ENCODE measurements around the gene EFNA5.

EFNA5 gene

GRCh38 chr5:107617052-107617451, 53.7 kb downstream of the EFNA5 start:
- no peak overlapping the region for H3K4me3 ChIP-seq (ENCODE audit: low read length in 2 of 2)
- no peak overlapping the region for H3K27ac ChIP-seq (ENCODE audit: low read length)
- H3K9ac ChIP-seq (ENCODE audit: low read length in 2 of 2), result no peak overlapping the region
- H3K9me3 ChIP-seq (ENCODE audit: control insufficient read depth in 2 of 2, low read length in 2 of 2), result no peaks in the 10 kb centered on the region
- no peaks in the 10 kb centered on the region for H3K4me1 ChIP-seq (ENCODE audit: control insufficient read depth, insufficient read depth, low read length)
- no peaks in the 10 kb centered on the region for H3K27me3 ChIP-seq (ENCODE audit: control insufficient read depth in 1 of 2, insufficient read depth in 2 of 2, low read length in 2 of 2)
- no peaks in the 10 kb centered on the region for H3K36me3 ChIP-seq (ENCODE audit: control insufficient read depth in 2 of 2, insufficient read depth in 2 of 2, low read length in 2 of 2)

- H3K4me1 ChIP-seq (ENCODE audit: control insufficient read depth, insufficient read depth, low read length), result no peaks in the 10 kb centered on the region
- no peaks in the 10 kb centered on the region for H3K27me3 ChIP-seq (ENCODE audit: control insufficient read depth in 1 of 2, insufficient read depth in 2 of 2, low read length in 2 of 2)
- no peak overlapping the region for H3K9ac ChIP-seq (ENCODE audit: low read length in 2 of 2)
- H3K9me3 ChIP-seq (ENCODE audit: control insufficient read depth in 2 of 2, low read length in 2 of 2), result no peaks in the 10 kb centered on the region
- H3K4me3 ChIP-seq (ENCODE audit: low read length in 2 of 2), result no peak overlapping the region
- H3K27ac ChIP-seq (ENCODE audit: low read length), result no peak overlapping the region
- H3K36me3 ChIP-seq (ENCODE audit: control insufficient read depth in 2 of 2, insufficient read depth in 2 of 2, low read length in 2 of 2), result no peaks in the 10 kb centered on the region
Observed at GRCh38 chr5:107616213-107616612, 54.5 kb downstream of the EFNA5 start.

GRCh38 chr5:107615299-107615817, 55.4 kb downstream of the EFNA5 start:
- no peak overlapping the region for H3K9ac ChIP-seq (ENCODE audit: low read length in 2 of 2)
- no peak overlapping the region for H3K27ac ChIP-seq (ENCODE audit: low read length)
- no peaks in the 10 kb centered on the region for H3K4me1 ChIP-seq (ENCODE audit: control insufficient read depth, insufficient read depth, low read length)
- no peaks in the 10 kb centered on the region for H3K9me3 ChIP-seq (ENCODE audit: control insufficient read depth in 2 of 2, low read length in 2 of 2)
- no peaks in the 10 kb centered on the region for H3K36me3 ChIP-seq (ENCODE audit: control insufficient read depth in 2 of 2, insufficient read depth in 2 of 2, low read length in 2 of 2)
- no peak overlapping the region for H3K4me3 ChIP-seq (ENCODE audit: low read length in 2 of 2)
- no peaks in the 10 kb centered on the region for H3K27me3 ChIP-seq (ENCODE audit: control insufficient read depth in 1 of 2, insufficient read depth in 2 of 2, low read length in 2 of 2)

- Histone ChIP-seq H3K4me1 (ENCODE audit: control insufficient read depth, insufficient read depth, low read length) (no peaks in the 10 kb centered on the region), H3K9ac (ENCODE audit: low read length in 2 of 2) (no peak overlapping the region), H3K27ac (ENCODE audit: low read length) (no peak overlapping the region), H3K4me3 (ENCODE audit: low read length in 2 of 2) (no peak overlapping the region), H3K9me3 (ENCODE audit: control insufficient read depth in 2 of 2, low read length in 2 of 2) (no peaks in the 10 kb centered on the region), H3K36me3 (ENCODE audit: control insufficient read depth in 2 of 2, insufficient read depth in 2 of 2, low read length in 2 of 2) (no peaks in the 10 kb centered on the region), H3K27me3 (ENCODE audit: control insufficient read depth in 1 of 2, insufficient read depth in 2 of 2, low read length in 2 of 2) (no peaks in the 10 kb centered on the region)
Observed at GRCh38 chr5:107612541-107612940, 58.2 kb downstream of the EFNA5 start.

- Histone ChIP-seq H3K9me3 (ENCODE audit: control insufficient read depth in 2 of 2, low read length in 2 of 2) (no peaks in the 10 kb centered on the region), H3K4me3 (ENCODE audit: low read length in 2 of 2) (no peak overlapping the region), H3K27me3 (ENCODE audit: control insufficient read depth in 1 of 2, insufficient read depth in 2 of 2, low read length in 2 of 2) (no peaks in the 10 kb centered on the region), H3K4me1 (ENCODE audit: control insufficient read depth, insufficient read depth, low read length) (no peaks in the 10 kb centered on the region), H3K36me3 (ENCODE audit: control insufficient read depth in 2 of 2, insufficient read depth in 2 of 2, low read length in 2 of 2) (no peaks in the 10 kb centered on the region), H3K9ac (ENCODE audit: low read length in 2 of 2) (no peak overlapping the region), H3K27ac (ENCODE audit: low read length) (no peak overlapping the region)
Observed at GRCh38 chr5:107610798-107611197, 59.9 kb downstream of the EFNA5 start.

- Histone ChIP-seq H3K4me1 (ENCODE audit: control insufficient read depth, insufficient read depth, low read length) (no peaks in the 10 kb centered on the region), H3K9ac (ENCODE audit: low read length in 2 of 2) (no peak overlapping the region), H3K36me3 (ENCODE audit: control insufficient read depth in 2 of 2, insufficient read depth in 2 of 2, low read length in 2 of 2) (no peaks in the 10 kb centered on the region), H3K27me3 (ENCODE audit: control insufficient read depth in 1 of 2, insufficient read depth in 2 of 2, low read length in 2 of 2) (no peaks in the 10 kb centered on the region), H3K9me3 (ENCODE audit: control insufficient read depth in 2 of 2, low read length in 2 of 2) (no peaks in the 10 kb centered on the region), H3K4me3 (ENCODE audit: low read length in 2 of 2) (no peak overlapping the region), H3K27ac (ENCODE audit: low read length) (no peak overlapping the region)
Observed at GRCh38 chr5:107607671-107608345, 62.9 kb downstream of the EFNA5 start.

GRCh38 chr5:107607196-107607595, 63.5 kb downstream of the EFNA5 start:
- Histone ChIP-seq H3K27me3 (ENCODE audit: control insufficient read depth in 1 of 2, insufficient read depth in 2 of 2, low read length in 2 of 2) (no peaks in the 10 kb centered on the region), H3K4me1 (ENCODE audit: control insufficient read depth, insufficient read depth, low read length) (no peaks in the 10 kb centered on the region), H3K9ac (ENCODE audit: low read length in 2 of 2) (no peak overlapping the region), H3K4me3 (ENCODE audit: low read length in 2 of 2) (no peak overlapping the region), H3K9me3 (ENCODE audit: control insufficient read depth in 2 of 2, low read length in 2 of 2) (no peaks in the 10 kb centered on the region), H3K36me3 (ENCODE audit: control insufficient read depth in 2 of 2, insufficient read depth in 2 of 2, low read length in 2 of 2) (no peaks in the 10 kb centered on the region), H3K27ac (ENCODE audit: low read length) (no peak overlapping the region)

- no peaks in the 10 kb centered on the region for H3K27me3 ChIP-seq (ENCODE audit: control insufficient read depth in 1 of 2, insufficient read depth in 2 of 2, low read length in 2 of 2)
- no peaks in the 10 kb centered on the region for H3K36me3 ChIP-seq (ENCODE audit: control insufficient read depth in 2 of 2, insufficient read depth in 2 of 2, low read length in 2 of 2)
- no peak overlapping the region for H3K27ac ChIP-seq (ENCODE audit: low read length)
- no peak overlapping the region for H3K4me3 ChIP-seq (ENCODE audit: low read length in 2 of 2)
- H3K9ac ChIP-seq (ENCODE audit: low read length in 2 of 2), result no peak overlapping the region
- no peaks in the 10 kb centered on the region for H3K9me3 ChIP-seq (ENCODE audit: control insufficient read depth in 2 of 2, low read length in 2 of 2)
- H3K4me1 ChIP-seq (ENCODE audit: control insufficient read depth, insufficient read depth, low read length), result no peaks in the 10 kb centered on the region
Observed at GRCh38 chr5:107605596-107606125, 65.1 kb downstream of the EFNA5 start.

- Histone ChIP-seq H3K27me3 (ENCODE audit: control insufficient read depth in 1 of 2, insufficient read depth in 2 of 2, low read length in 2 of 2) (no peaks in the 10 kb centered on the region), H3K4me1 (ENCODE audit: control insufficient read depth, insufficient read depth, low read length) (no peaks in the 10 kb centered on the region), H3K4me3 (ENCODE audit: low read length in 2 of 2) (no peak overlapping the region), H3K36me3 (ENCODE audit: control insufficient read depth in 2 of 2, insufficient read depth in 2 of 2, low read length in 2 of 2) (no peaks in the 10 kb centered on the region), H3K9me3 (ENCODE audit: control insufficient read depth in 2 of 2, low read length in 2 of 2) (no peaks in the 10 kb centered on the region), H3K27ac (ENCODE audit: low read length) (no peak overlapping the region), H3K9ac (ENCODE audit: low read length in 2 of 2) (no peak overlapping the region)
Observed at GRCh38 chr5:107604990-107605389, 65.7 kb downstream of the EFNA5 start.

- Histone ChIP-seq H3K9me3 (ENCODE audit: control insufficient read depth in 2 of 2, low read length in 2 of 2) (no peaks in the 10 kb centered on the region), H3K27ac (ENCODE audit: low read length) (no peak overlapping the region), H3K27me3 (ENCODE audit: control insufficient read depth in 1 of 2, insufficient read depth in 2 of 2, low read length in 2 of 2) (no peaks in the 10 kb centered on the region), H3K4me1 (ENCODE audit: control insufficient read depth, insufficient read depth, low read length) (no peaks in the 10 kb centered on the region), H3K4me3 (ENCODE audit: low read length in 2 of 2) (no peak overlapping the region), H3K36me3 (ENCODE audit: control insufficient read depth in 2 of 2, insufficient read depth in 2 of 2, low read length in 2 of 2) (no peaks in the 10 kb centered on the region), H3K9ac (ENCODE audit: low read length in 2 of 2) (no peak overlapping the region)
Observed at GRCh38 chr5:107604146-107604910, 66.4 kb downstream of the EFNA5 start.

GRCh38 chr5:107603349-107603748, 67.4 kb downstream of the EFNA5 start:
- H3K4me1 ChIP-seq (ENCODE audit: control insufficient read depth, insufficient read depth, low read length), result no peaks in the 10 kb centered on the region
- H3K9ac ChIP-seq (ENCODE audit: low read length in 2 of 2), result no peak overlapping the region
- no peak overlapping the region for H3K27ac ChIP-seq (ENCODE audit: low read length)
- no peaks in the 10 kb centered on the region for H3K9me3 ChIP-seq (ENCODE audit: control insufficient read depth in 2 of 2, low read length in 2 of 2)
- H3K36me3 ChIP-seq (ENCODE audit: control insufficient read depth in 2 of 2, insufficient read depth in 2 of 2, low read length in 2 of 2), result no peaks in the 10 kb centered on the region
- H3K4me3 ChIP-seq (ENCODE audit: low read length in 2 of 2), result no peak overlapping the region
- no peaks in the 10 kb centered on the region for H3K27me3 ChIP-seq (ENCODE audit: control insufficient read depth in 1 of 2, insufficient read depth in 2 of 2, low read length in 2 of 2)
